HL-60 (cell line): ENCODE data around the gene CREB5.
"Not testable (repeated sequence)": the region's sequence is repeated elsewhere in the genome, so short reads cannot be mapped to it uniquely, and the experiment has no call there.

Experiments
- DNase-seq, 2 experiments: peaks; one replicate each; pipeline ENCODE4 v3.0.0-alpha.2; 2010 to 2020; ENCODE audit warnings: low read depth in 1 of 2, low spot score in 1 of 2
- H3K27ac ChIP-seq: fragments of 250-450 bp; sonication (Bioruptor Pico); replicated peaks from 2 replicates; pipeline ENCODE4 v1.5.1; 2020; ENCODE audit warnings: mild to moderate bottlenecking, moderate library complexity
- H3K27me3 ChIP-seq: fragments of 250-450 bp; sonication (Bioruptor Pico); 2 replicates; pipeline ENCODE4 v1.5.1; 2021; ENCODE audit warnings: mild to moderate bottlenecking, moderate library complexity; ENCODE audit not compliant: insufficient read depth, poor library complexity, severe bottlenecking
- H3K4me3 ChIP-seq: replicated peaks from 2 replicates; pipeline ENCODE4 v1.5.1; 2011; ENCODE audit warnings: mild to moderate bottlenecking, control low read depth, low read length; ENCODE audit not compliant: insufficient read depth
- CTCF ChIP-seq: IDR thresholded peaks from one replicate; pipeline ENCODE4 v1.5.1; 2011; ENCODE audit warnings: low read length, control low read depth, inconsistent platforms; ENCODE audit not compliant: insufficient read depth
- GABPA ChIP-seq: IDR thresholded peaks from 2 replicates; pipeline ENCODE4 v1.6.1; 2012; ENCODE audit warnings: low read depth
- POLR2AphosphoS5 ChIP-seq: IDR thresholded peaks from 2 replicates; pipeline ENCODE4 v1.6.1; 2012; ENCODE audit warnings: low read depth
- REST ChIP-seq: IDR thresholded peaks from 2 replicates; pipeline ENCODE4 v1.6.1; 2012; ENCODE audit warnings: low read depth; ENCODE audit not compliant: insufficient replicate concordance
- SPI1 ChIP-seq: IDR thresholded peaks from 2 replicates; pipeline ENCODE4 v1.6.1; 2012; ENCODE audit warnings: low read depth, mild to moderate bottlenecking, borderline replicate concordance

Gene CREB5

DNA sequence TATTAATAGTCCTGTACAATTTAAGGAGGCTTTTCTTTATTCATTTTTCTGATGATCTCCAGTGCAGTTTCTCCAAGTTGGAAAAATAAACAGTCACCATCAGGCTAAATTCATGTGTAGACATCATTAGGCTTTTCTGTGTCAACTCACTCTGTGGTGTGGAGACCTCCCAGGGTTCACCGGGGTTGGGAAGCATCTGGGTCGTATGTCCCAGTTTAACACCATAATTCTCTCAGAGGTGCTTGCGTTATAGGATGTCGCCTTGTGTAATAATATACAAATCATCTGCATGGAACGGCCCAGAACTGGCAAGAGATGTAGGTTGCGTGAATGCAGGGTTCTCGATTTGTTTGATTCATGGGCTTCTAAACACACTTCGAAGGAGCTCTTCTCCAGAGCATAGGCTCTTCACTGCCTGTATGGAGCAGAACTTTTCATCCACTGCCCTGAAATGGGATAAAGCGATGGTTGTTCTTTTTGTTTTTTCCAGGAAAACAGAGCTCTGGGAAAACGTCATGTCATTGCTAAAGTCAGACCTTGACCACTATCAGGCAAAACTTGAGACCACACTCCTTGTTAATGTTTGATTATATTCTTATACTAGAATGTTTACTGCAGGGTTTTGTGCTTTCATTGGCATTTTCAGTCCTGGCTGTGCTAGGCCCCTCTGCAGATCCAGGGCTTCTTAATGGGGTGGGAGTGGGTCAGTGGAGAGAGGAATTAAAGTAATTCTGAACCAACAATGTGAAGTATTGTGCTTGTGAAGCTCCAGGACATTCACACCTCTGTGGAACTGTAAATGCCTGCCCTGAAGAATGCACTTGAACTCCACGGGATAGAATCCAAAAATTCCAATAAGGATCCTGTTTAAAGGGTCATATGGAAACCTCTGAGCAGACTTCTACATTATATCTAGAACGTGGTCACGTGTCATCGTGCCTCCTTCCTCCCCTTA is 373.0 kb downstream of the CREB5 start:
- DNase-seq, result no peak
- H3K4me3 ChIP-seq, result no peak overlapping the region
- H3K27ac ChIP-seq, result no peak overlapping the region
- TF ChIP-seq SPI1 (no peak), CTCF (no peak), REST (no peak), GABPA (no peak)
- no peaks in the 10 kb centered on the region for H3K27me3 ChIP-seq

GRCh38 chr7:28786156-28786555 is 373.8 kb downstream of the CREB5 start:
- not testable (repeated sequence) for H3K27ac ChIP-seq, H3K4me3 ChIP-seq, H3K27me3 ChIP-seq, DNase-seq

DNA sequence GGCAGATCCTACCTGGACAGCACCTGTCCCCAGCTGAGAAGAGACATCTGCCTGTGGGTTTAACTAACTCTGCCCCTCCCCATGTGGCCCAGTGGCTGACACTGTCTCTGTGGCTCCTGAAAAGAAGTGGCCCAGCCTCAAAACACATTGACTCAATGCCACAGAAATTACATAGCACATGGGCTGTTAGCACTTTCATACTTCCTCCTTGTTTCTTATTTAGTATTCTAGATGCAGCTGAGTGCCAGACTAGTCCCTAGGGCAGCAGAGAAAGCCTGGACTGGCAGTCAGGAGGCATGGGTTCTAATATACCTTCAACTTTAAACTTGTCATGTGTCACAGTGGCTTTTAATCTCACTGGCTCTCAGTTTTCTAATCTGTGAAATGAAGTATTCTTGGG is 374.8 kb downstream of the CREB5 start:
- Histone ChIP-seq H3K4me3 (no peak overlapping the region), H3K27me3 (no peaks in the 10 kb centered on the region), H3K27ac (no peak overlapping the region)
- DNase-seq, result no peak
- TF ChIP-seq SPI1, result no peak
- no peak for TF ChIP-seq CTCF
- TF ChIP-seq POLR2AphosphoS5, result no peak
- no peak for TF ChIP-seq REST
- no peak for TF ChIP-seq GABPA

DNA sequence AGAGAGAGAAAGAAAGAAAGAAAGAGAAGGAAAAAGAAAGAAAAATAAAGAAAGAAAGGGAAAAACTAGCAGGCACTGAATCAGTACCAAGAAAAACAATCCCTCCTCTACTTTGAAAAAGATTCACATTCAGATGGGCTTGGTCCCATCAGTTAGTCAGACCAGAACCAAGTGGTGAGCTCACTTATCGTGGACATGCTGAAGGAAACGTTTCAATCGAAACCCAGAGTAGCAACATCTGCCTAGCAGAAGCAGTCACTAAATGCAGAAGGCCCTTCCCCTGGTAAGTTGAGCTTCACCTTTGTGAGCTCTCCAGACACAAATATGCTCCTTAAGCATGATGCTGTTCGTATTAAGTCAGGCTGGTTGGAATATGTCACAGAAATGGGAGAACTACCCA is 378.1 kb downstream of the CREB5 start:
- no peak for TF ChIP-seq SPI1
- TF ChIP-seq GABPA, result no peak
- no peak for TF ChIP-seq REST
- TF ChIP-seq POLR2AphosphoS5, result no peak
- TF ChIP-seq CTCF, result no peak
- Histone ChIP-seq H3K27ac (no peak overlapping the region), H3K4me3 (no peak overlapping the region), H3K27me3 (no peaks in the 10 kb centered on the region)
- DNase-seq, result no peak
